ENCODE data around the gene GUK1. TPM values are rescaled to one million over a fixed set of nuclear protein-coding genes. Genes with fewer than 3 reads are reported as not detected.
A peak's percentile ranks its signal among the peaks of the same experiment; 100 is the strongest.

The GUK1 gene
- total and polyA plus RNA-seq, 4 experiments from 2014 or later: 179 to 488 (median 283) TPM

DNA sequence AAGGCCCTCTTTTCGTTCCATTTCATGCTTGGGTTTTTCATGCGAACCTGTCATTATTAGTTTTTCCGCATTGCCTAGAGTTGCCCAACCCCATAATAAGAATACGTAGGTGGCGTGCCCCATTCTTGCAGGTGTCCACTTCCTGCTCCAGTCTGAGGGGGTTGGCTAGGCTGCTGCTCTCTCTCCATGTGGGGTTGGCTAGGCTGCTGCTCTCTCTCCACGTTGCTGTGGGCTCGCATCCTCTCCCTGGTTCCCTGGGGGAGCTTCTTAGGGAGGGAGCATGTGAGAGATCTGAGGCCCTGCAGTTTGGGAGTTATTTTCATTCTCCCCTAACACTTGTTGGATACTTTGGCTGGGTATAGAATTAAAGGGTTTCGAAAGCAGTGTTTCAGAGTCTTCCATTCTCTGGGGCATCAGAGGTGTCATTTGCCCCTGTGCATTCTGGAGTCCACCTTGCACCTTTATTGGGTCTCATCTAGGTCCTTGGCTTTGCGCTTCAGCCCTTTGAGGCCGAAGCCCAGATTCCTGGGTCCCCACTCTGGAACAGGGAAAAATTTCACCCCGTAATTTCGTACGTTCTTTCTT, 45.6 kb upstream of the GUK1 start:
- Mint-ChIP-seq H3K4me1 (peaks cover 34 to 85% (median 61%) of the 10 kb centered on the region in 4 donors), H3K27ac (peak overlapping the region in 5 of 7 donors; percentile 47 to 80 (median 64))

DNA sequence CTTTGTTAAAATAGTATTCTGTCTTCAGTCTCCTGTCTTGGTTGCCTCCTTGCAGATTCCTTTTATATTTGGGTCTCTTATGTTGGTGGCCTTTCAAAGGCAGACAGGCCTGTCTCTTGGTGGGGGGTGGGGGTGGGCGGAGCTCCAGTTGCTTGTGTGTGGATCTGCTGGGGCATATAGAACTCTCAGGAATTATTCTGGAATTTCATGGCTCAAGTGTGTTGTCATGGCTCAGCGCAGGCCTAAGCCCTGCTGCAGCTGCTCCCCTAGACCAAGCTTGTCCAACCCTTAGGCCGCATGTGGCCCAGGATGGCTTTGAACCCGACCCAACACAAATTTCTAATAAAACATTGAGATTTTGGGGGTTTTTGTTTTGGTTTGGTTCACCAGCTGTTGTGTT, 44.9 kb upstream of the GUK1 start:
- DNase-seq: no peak
- peak overlapping the region in 5 of 7 donors; percentile 47 to 90 (median 64) for H3K27ac Mint-ChIP-seq
- H3K27me3 ChIP-seq (ENCODE audit: insufficient read depth, low read length): no peaks in the 10 kb centered on the region
- peaks cover 0 to 10% of the 10 kb centered on the region in 2 donors for H3K9me3 ChIP-seq (ENCODE audit: control insufficient read depth in 1 of 2, low read length in 2 of 2)
- intact Hi-C loops (cut with micrococcal nuclease): no loop called here
- H3K36me3 ChIP-seq (ENCODE audit: insufficient read depth, low read length): peaks cover 45% of the 10 kb centered on the region
- H3K9me3 Mint-ChIP-seq: peaks cover 0 to 13% (median 10%) of the 10 kb centered on the region in 8 donors
- no peak overlapping the region for H3K27ac ChIP-seq (ENCODE audit: low read depth, low read length)
- H3K4me3 Mint-ChIP-seq: peak overlapping the region in 3 of 8 donors; percentile 15 to 29 (median 24)
- ChIA-PET CTCF (ENCODE audit: partially characterized antibody) (no interaction called here), POLR2A (ENCODE audit: partially characterized antibody) (interaction anchor here (0.7 to 12.8 kb wide), 2 partner anchors 9 to 208 kb away, joined by 4 to 146 read pairs; partner anchors contain the start of gene ARF1)
- no peaks in the 10 kb centered on the region for H3K27me3 Mint-ChIP-seq
- peaks cover 49 to 75% of the 10 kb centered on the region in 2 donors for H3K36me3 Mint-ChIP-seq
- H3K4me3 ChIP-seq (ENCODE audit: low read length in 2 of 2): no peak overlapping the region
- H3K4me1 ChIP-seq (ENCODE audit: insufficient read depth, low read length): peaks cover 44% of the 10 kb centered on the region
- peaks cover 29 to 83% (median 56%) of the 10 kb centered on the region in 4 donors for H3K4me1 Mint-ChIP-seq

More for the DNA sequence above, 45.6 kb upstream of the GUK1 start:
- Histone ChIP-seq H3K4me1 (ENCODE audit: insufficient read depth, low read length) (peaks cover 51% of the 10 kb centered on the region), H3K36me3 (ENCODE audit: insufficient read depth, low read length) (peaks cover 43% of the 10 kb centered on the region), H3K9me3 (ENCODE audit: control insufficient read depth in 1 of 2, low read length in 2 of 2) (peaks cover 0 to 10% of the 10 kb centered on the region in 2 donors), H3K27me3 (ENCODE audit: insufficient read depth, low read length) (no peaks in the 10 kb centered on the region), H3K27ac (ENCODE audit: low read depth, low read length) (no peak overlapping the region), H3K4me3 (ENCODE audit: low read length in 2 of 2) (no peak overlapping the region)
- CTCF ChIA-PET (ENCODE audit: partially characterized antibody): no interaction called here
- Mint-ChIP-seq H3K36me3 (peaks cover 48 to 73% of the 10 kb centered on the region in 2 donors), H3K4me3 (peak overlapping the region in 4 of 8 donors; percentile 1 to 31 (median 26)), H3K9me3 (peaks cover 0 to 12% (median 10%) of the 10 kb centered on the region in 8 donors), H3K27me3 (no peaks in the 10 kb centered on the region)
- intact Hi-C loops (cut with micrococcal nuclease): no loop called here
- POLR2A ChIA-PET (ENCODE audit: partially characterized antibody): interaction anchor here (0.7 to 12.8 kb wide), 2 partner anchors 8 to 207 kb away, joined by 4 to 146 read pairs; partner anchors contain the start of gene ARF1
- no peak for DNase-seq

GRCh38 chr1:228095938-228096337, 44.1 kb upstream of the GUK1 start:
- CTCF ChIA-PET (ENCODE audit: partially characterized antibody): no interaction called here
- Mint-ChIP-seq H3K9me3 (peaks cover 0 to 15% (median 10%) of the 10 kb centered on the region in 8 donors), H3K36me3 (peaks cover 49 to 68% of the 10 kb centered on the region in 2 donors), H3K27me3 (no peaks in the 10 kb centered on the region), H3K4me3 (no peak overlapping the region), H3K27ac (peak overlapping the region in 5 of 7 donors; percentile 57 to 90 (median 79)), H3K4me1 (peaks cover 24 to 79% (median 50%) of the 10 kb centered on the region in 4 donors)
- Histone ChIP-seq H3K27ac (ENCODE audit: low read depth, low read length) (no peak overlapping the region), H3K36me3 (ENCODE audit: insufficient read depth, low read length) (peaks cover 47% of the 10 kb centered on the region), H3K9me3 (ENCODE audit: control insufficient read depth in 1 of 2, low read length in 2 of 2) (peaks cover 0 to 10% of the 10 kb centered on the region in 2 donors), H3K4me1 (ENCODE audit: insufficient read depth, low read length) (peaks cover 39% of the 10 kb centered on the region), H3K4me3 (ENCODE audit: low read length in 2 of 2) (no peak overlapping the region), H3K27me3 (ENCODE audit: insufficient read depth, low read length) (no peaks in the 10 kb centered on the region)
- POLR2A ChIA-PET (ENCODE audit: partially characterized antibody): interaction anchor here (12.8 kb wide), 1 partner anchor 9 kb away, joined by 146 read pairs; the partner anchor contains the start of gene ARF1
- DNase-seq: no peak
- intact Hi-C loops (cut with micrococcal nuclease): no loop called here

DNA sequence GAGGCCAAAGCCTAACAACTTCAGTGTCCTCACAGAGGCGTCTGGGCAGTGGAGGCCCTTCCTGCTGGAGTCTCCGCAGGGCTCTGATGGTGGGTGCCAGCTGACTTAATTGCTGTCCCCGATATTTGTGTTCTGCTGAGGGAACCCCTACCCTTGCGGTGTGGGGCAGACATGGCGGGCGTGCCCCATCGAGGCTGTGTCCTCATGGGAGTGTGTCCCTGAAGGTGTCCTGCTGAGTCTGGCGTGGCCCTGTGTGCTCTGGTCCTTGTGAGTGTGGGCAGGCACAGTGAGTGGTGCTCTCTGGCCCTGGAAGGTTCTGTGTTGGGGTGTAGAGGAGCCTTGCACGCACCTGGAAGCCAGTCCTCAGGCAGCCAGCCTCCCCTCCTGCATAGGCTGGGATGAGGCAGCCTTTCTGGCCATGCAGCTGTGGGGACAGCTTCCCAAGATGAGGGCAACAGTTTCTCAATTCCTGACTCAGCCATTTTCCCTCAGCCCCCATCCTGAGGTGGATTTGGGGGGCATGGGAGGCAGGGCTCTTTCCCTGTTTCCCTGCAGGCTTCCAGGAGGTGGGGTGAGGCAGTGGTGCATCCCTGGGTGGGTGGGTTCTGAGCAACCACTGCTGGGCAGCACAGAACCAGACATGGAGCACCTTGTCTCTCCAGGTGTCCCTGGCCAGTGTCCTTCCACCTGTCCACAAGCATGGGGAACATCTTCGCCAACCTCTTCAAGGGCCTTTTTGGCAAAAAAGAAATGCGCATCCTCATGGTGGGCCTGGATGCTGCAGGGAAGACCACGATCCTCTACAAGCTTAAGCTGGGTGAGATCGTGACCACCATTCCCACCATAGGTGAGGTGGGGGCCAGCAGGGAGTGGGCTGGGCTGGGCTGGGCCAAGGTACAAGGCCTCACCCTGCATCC, 43.4 kb upstream of the GUK1 start:
- peak overlapping the region in 3 of 7 donors; percentile 73 to 93 (median 78) for H3K27ac Mint-ChIP-seq
- peaks cover 39% of the 10 kb centered on the region for H3K4me1 ChIP-seq (ENCODE audit: insufficient read depth, low read length)
- no peak overlapping the region for H3K27ac ChIP-seq (ENCODE audit: low read depth, low read length)
- CTCF ChIA-PET (ENCODE audit: partially characterized antibody): no interaction called here
- no peak overlapping the region for H3K4me3 ChIP-seq (ENCODE audit: low read length in 2 of 2)
- POLR2A ChIA-PET (ENCODE audit: partially characterized antibody): interaction anchor here (12.8 kb wide), 1 partner anchor 10 kb away, joined by 146 read pairs; the partner anchor contains the start of gene ARF1
- H3K36me3 ChIP-seq (ENCODE audit: insufficient read depth, low read length): peaks cover 46% of the 10 kb centered on the region
- peaks cover 0 to 10% of the 10 kb centered on the region in 2 donors for H3K9me3 ChIP-seq (ENCODE audit: control insufficient read depth in 1 of 2, low read length in 2 of 2)
- peaks cover 0 to 15% (median 10%) of the 10 kb centered on the region in 8 donors for H3K9me3 Mint-ChIP-seq
- peaks cover 21 to 79% (median 48%) of the 10 kb centered on the region in 4 donors for H3K4me1 Mint-ChIP-seq
- no peak for DNase-seq
- H3K4me3 Mint-ChIP-seq: no peak overlapping the region
- no peaks in the 10 kb centered on the region for H3K27me3 ChIP-seq (ENCODE audit: insufficient read depth, low read length)
- H3K27me3 Mint-ChIP-seq: no peaks in the 10 kb centered on the region
- intact Hi-C loops (cut with micrococcal nuclease): no loop called here
- H3K36me3 Mint-ChIP-seq: peaks cover 46 to 67% of the 10 kb centered on the region in 2 donors

- H3K4me3 Mint-ChIP-seq: no peak overlapping the region
- H3K36me3 Mint-ChIP-seq: peaks cover 41 to 59% of the 10 kb centered on the region in 2 donors
- peaks cover 0 to 15% (median 10%) of the 10 kb centered on the region in 8 donors for H3K9me3 Mint-ChIP-seq
- H3K27me3 Mint-ChIP-seq: no peaks in the 10 kb centered on the region
- CTCF ChIA-PET (ENCODE audit: partially characterized antibody): interaction anchor here (1.3 kb wide), 1 partner anchor 13 kb away, joined by 3 read pairs; no protein-coding TSS in a partner anchor
- peak overlapping the region in 3 of 7 donors; percentile 55 to 93 (median 73) for H3K27ac Mint-ChIP-seq
- Histone ChIP-seq H3K27ac (ENCODE audit: low read depth, low read length) (no peak overlapping the region), H3K9me3 (ENCODE audit: control insufficient read depth in 1 of 2, low read length in 2 of 2) (peaks cover 0 to 10% of the 10 kb centered on the region in 2 donors), H3K27me3 (ENCODE audit: insufficient read depth, low read length) (no peaks in the 10 kb centered on the region), H3K36me3 (ENCODE audit: insufficient read depth, low read length) (peaks cover 44% of the 10 kb centered on the region), H3K4me1 (ENCODE audit: insufficient read depth, low read length) (peaks cover 33% of the 10 kb centered on the region), H3K4me3 (ENCODE audit: low read length in 2 of 2) (no peak overlapping the region)
- intact Hi-C loops (cut with micrococcal nuclease): no loop called here
- POLR2A ChIA-PET (ENCODE audit: partially characterized antibody): interaction anchor here (12.8 kb wide), 1 partner anchor 11 kb away, joined by 146 read pairs; the partner anchor contains the start of gene ARF1
- no peak for DNase-seq
- peaks cover 15 to 72% (median 42%) of the 10 kb centered on the region in 4 donors for H3K4me1 Mint-ChIP-seq
Measured at GRCh38 chr1:228097333-228098081, 42.6 kb upstream of the GUK1 start.

GRCh38 chr1:228098323-228098931, 41.7 kb upstream of the GUK1 start:
- no peaks in the 10 kb centered on the region for H3K27me3 ChIP-seq (ENCODE audit: insufficient read depth, low read length)
- no peaks in the 10 kb centered on the region for H3K27me3 Mint-ChIP-seq
- H3K4me1 Mint-ChIP-seq: peaks cover 14 to 67% (median 41%) of the 10 kb centered on the region in 4 donors
- H3K27ac ChIP-seq (ENCODE audit: low read depth, low read length): no peak overlapping the region
- H3K9me3 Mint-ChIP-seq: peaks cover 0 to 19% (median 10%) of the 10 kb centered on the region in 8 donors
- peaks cover 0 to 10% of the 10 kb centered on the region in 2 donors for H3K9me3 ChIP-seq (ENCODE audit: control insufficient read depth in 1 of 2, low read length in 2 of 2)
- peak overlapping the region in 1 of 8 donors; percentile 4 for H3K4me3 Mint-ChIP-seq
- ChIA-PET CTCF (ENCODE audit: partially characterized antibody) (interaction anchor here (1.3 to 1.5 kb wide), 2 partner anchors 14 to 16 kb away, joined by 3 to 4 read pairs; no protein-coding TSS in a partner anchor), POLR2A (ENCODE audit: partially characterized antibody) (interaction anchor here (12.8 kb wide), 1 partner anchor 12 kb away, joined by 146 read pairs; the partner anchor contains the start of gene ARF1)
- H3K4me3 ChIP-seq (ENCODE audit: low read length in 2 of 2): no peak overlapping the region
- H3K36me3 ChIP-seq (ENCODE audit: insufficient read depth, low read length): peaks cover 44% of the 10 kb centered on the region
- intact Hi-C loops (cut with micrococcal nuclease): no loop called here
- H3K4me1 ChIP-seq (ENCODE audit: insufficient read depth, low read length): peaks cover 29% of the 10 kb centered on the region
- peak overlapping the region in 5 of 7 donors; percentile 29 to 93 (median 63) for H3K27ac Mint-ChIP-seq
- peaks cover 39 to 63% of the 10 kb centered on the region in 2 donors for H3K36me3 Mint-ChIP-seq
- DNase-seq: no peak
